ENCODE measurements around the gene RNF135.
"Not testable (repeated sequence)": the region's sequence is repeated elsewhere in the genome, so short reads cannot be mapped to it uniquely, and the experiment has no call there.

RNF135 gene

GRCh38 chr17:31015639-31016038, 44.8 kb downstream of the RNF135 start:
- TF ChIP-seq, protein P1, sequence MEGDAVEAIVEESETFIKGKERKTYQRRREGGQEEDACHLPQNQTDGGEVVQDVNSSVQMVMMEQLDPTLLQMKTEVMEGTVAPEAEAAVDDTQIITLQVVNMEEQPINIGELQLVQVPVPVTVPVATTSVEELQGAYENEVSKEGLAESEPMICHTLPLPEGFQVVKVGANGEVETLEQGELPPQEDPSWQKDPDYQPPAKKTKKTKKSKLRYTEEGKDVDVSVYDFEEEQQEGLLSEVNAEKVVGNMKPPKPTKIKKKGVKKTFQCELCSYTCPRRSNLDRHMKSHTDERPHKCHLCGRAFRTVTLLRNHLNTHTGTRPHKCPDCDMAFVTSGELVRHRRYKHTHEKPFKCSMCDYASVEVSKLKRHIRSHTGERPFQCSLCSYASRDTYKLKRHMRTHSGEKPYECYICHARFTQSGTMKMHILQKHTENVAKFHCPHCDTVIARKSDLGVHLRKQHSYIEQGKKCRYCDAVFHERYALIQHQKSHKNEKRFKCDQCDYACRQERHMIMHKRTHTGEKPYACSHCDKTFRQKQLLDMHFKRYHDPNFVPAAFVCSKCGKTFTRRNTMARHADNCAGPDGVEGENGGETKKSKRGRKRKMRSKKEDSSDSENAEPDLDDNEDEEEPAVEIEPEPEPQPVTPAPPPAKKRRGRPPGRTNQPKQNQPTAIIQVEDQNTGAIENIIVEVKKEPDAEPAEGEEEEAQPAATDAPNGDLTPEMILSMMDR (IDR thresholded peaks at IDR 0.05; ENCODE audit: extremely low read depth, insufficient read depth, missing control alignments) = peak; percentile 24
- DNase-seq (ENCODE audit: low spot score) = no peak
- in situ Hi-C loops (cut with MboI; ENCODE audit: low pct_unique_long_range_greater_than_20kb, low sequenced_read_pairs, unreplicated experiment) = loop anchor here (10.0 kb wide), 2 partner anchors 199 to 359 kb away; no protein-coding TSS in a partner anchor

- no peak for DNase-seq (ENCODE audit: low spot score)
- TF ChIP-seq, protein P1 (IDR thresholded peaks at IDR 0.05; ENCODE audit: extremely low read depth, insufficient read depth, missing control alignments) = no peak
- in situ Hi-C loops (cut with MboI; ENCODE audit: low pct_unique_long_range_greater_than_20kb, low sequenced_read_pairs, unreplicated experiment) = loop anchor here (10.0 kb wide), 2 partner anchors 196 to 356 kb away; no protein-coding TSS in a partner anchor
Observed at GRCh38 chr17:31019004-31019403, 48.2 kb downstream of the RNF135 start.

- in situ Hi-C loops (cut with MboI; ENCODE audit: low pct_unique_long_range_greater_than_20kb, low sequenced_read_pairs, unreplicated experiment); DNase-seq (ENCODE audit: low spot score): not testable (repeated sequence)
Observed at GRCh38 chr17:31023171-31023570, 52.3 kb downstream of the RNF135 start.

- TF ChIP-seq, protein P1 (IDR thresholded peaks at IDR 0.05; ENCODE audit: extremely low read depth, insufficient read depth, missing control alignments) = no peak
- in situ Hi-C loops (cut with MboI; ENCODE audit: low pct_unique_long_range_greater_than_20kb, low sequenced_read_pairs, unreplicated experiment) = no loop called here
- no peak for DNase-seq (ENCODE audit: low spot score)
Observed at GRCh38 chr17:31031841-31032240, 61.0 kb downstream of the RNF135 start.

DNA sequence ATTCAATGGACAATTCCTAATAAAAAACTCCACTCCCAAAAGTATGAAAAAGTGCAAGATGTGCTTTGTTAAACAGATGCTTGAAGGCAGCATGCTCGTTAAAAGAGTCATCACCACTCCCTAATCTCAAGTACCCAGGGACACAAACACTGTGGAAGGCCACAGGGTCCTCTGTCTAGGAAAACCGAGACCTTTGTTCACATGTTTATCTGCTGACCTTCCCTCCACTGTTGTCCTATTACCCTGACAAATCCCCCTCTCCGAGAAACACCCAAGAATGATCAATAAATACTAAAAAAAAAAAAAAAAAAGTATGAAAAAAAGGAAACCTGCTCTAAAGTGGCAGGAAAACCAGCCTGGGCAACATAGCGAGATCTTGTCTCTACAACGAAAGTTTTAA, 64.8 kb downstream of the RNF135 start:
- DNase-seq (ENCODE audit: low spot score); in situ Hi-C loops (cut with MboI; ENCODE audit: low pct_unique_long_range_greater_than_20kb, low sequenced_read_pairs, unreplicated experiment): not testable (repeated sequence)

DNA sequence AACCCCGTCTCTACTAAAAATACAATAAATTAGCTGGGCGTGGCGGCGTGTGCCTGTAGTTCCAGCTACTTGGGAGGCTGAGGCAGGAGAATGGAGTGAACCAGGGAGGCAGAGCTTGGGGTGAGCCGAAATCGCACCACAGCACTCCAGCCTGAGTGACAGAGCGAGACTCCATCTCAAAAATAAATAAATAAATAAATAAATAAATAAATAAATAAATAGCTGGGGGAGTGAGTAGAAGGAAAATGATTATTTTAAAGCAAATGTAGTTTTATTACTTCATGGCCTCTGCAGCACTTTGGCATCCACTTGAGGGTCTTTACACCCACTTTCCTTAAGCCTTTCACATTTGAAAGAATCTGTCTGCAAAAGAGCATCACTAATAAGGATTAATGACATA, 70.0 kb downstream of the RNF135 start:
- in situ Hi-C loops (cut with MboI; ENCODE audit: low pct_unique_long_range_greater_than_20kb, low sequenced_read_pairs, unreplicated experiment); DNase-seq (ENCODE audit: low spot score): not testable (repeated sequence)

- in situ Hi-C loops (cut with MboI; ENCODE audit: low pct_unique_long_range_greater_than_20kb, low sequenced_read_pairs, unreplicated experiment); DNase-seq (ENCODE audit: low spot score): not testable (repeated sequence)
Observed at GRCh38 chr17:31042378-31042777, 71.5 kb downstream of the RNF135 start.

DNA sequence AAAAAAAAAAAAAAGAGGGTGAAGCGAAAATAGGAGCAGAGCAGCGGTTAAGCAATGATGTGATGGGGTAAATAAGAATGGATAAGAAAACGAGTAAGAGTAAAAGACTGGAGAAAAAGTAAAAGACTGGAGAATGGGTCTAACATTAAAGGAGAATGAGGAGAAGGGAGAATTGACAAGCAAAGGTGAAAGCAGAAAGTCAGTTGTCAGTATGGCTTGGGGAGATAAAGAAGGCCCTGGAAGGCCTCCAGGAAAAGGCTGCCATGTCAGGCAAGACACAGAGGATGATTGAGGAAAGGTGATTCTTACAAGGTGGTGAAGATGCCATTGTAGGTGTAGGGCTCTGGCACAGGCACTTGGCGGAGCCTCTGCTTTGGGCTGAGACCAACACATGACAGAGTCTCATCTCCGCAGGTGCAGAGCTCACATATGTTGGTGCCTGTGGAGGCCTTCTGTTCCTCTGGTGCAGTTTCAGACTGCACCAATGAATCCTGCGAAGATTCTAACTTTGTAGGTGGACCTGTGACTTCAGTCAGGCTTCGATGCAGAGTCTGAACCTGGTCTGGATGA, 76.1 kb downstream of the RNF135 start:
- DNase-seq (ENCODE audit: low spot score); in situ Hi-C loops (cut with MboI; ENCODE audit: low pct_unique_long_range_greater_than_20kb, low sequenced_read_pairs, unreplicated experiment): not testable (repeated sequence)

DNA sequence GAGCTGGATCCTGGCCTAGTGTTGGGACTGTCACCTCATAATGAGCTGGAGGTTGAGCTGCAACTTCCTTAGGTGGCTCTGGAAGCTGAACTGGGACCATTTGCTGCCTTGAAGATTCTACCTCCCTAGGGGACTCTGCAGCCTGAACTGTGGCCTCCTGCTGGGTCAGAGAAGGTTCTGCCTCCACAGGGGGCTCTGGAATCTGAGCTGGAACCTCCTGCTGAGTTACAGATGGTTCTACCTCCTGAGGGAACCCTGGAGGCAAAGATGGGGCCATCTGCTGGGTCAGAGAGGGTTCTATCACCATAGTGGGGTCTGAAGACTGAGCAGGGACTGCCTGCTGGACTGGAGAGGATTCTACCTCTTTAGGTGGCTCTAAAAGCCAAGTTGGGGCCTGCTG, 77.3 kb downstream of the RNF135 start:
- TF ChIP-seq, protein P1 (IDR thresholded peaks at IDR 0.05; ENCODE audit: extremely low read depth, insufficient read depth, missing control alignments) = no peak
- no peak for DNase-seq (ENCODE audit: low spot score)
- in situ Hi-C loops (cut with MboI; ENCODE audit: low pct_unique_long_range_greater_than_20kb, low sequenced_read_pairs, unreplicated experiment) = no loop called here
